HepG2 (cell line): ENCODE data around the gene RYR2. TPM values are rescaled to one million over a fixed set of nuclear protein-coding genes. Genes with fewer than 3 reads are reported as not detected.

ENCODE experiments used
- ATAC-seq: fragments of 200-7000 bp; cut with Tn5 transposase; 3 replicates; pipeline ENCODE4 v1.9.1; 2020; ENCODE audit warnings: mild to moderate bottlenecking, moderate library complexity
- BruUV-seq: library from RNA; stranded (reverse); fragments of 400-500 nt; replicated peaks from 2 replicates; lab custom pipeline; 2021; lab: Mats Ljungman, UMichigan
- CTCF ChIA-PET: fragments of 300-600 bp; formaldehyde crosslinking; extraction: SDS; loops from one replicate; lab custom pipeline; 2021; ENCODE audit warnings: low total read pairs, inconsistent platforms, low intra/inter-chr PET ratio; lab: Yijun Ruan, JAX
- POLR2A ChIA-PET: fragments of 350-600 bp; sonication (Branson Sonifier 250); formaldehyde crosslinking; loops from one replicate; lab custom pipeline; 2020; ENCODE audit warnings: antibody characterized with exemption, inconsistent platforms; lab: Yijun Ruan, JAX
- DNase-seq: peaks from one replicate; pipeline ENCODE4 v3.0.0-alpha.2; 2015; ENCODE audit warnings: low spot score
- FAIRE-seq: peaks from 3 replicates; lab custom pipeline; 2011; peaks lifted over from hg19 to GRCh38; lab: Jason Lieb, UNC
- H2AFZ ChIP-seq: one replicate; pipeline ENCODE4 v1.6.1; 2011; ENCODE audit warnings: low read length, inconsistent platforms
- H3K27ac ChIP-seq: fragments of 300-600 bp; 3 replicates; pipeline ENCODE4 v1.8.0; 2011; ENCODE audit warnings: mixed run types, mild to moderate bottlenecking, mixed read lengths, low read length, inconsistent platforms; ENCODE audit not compliant: insufficient read depth; ENCODE audit errors: extremely low read length
- H3K27me3 ChIP-seq, 2 experiments: fragments of 200-600 bp in 1 of 2; 2 replicates in 1 of 2; 3 replicates in 1 of 2; pipeline versions ENCODE4 v1.6.0 to v1.8.0; 2011; ENCODE audit warnings: low read length in 2 of 2, mild to moderate bottlenecking in 2 of 2, moderate library complexity in 2 of 2, inconsistent platforms in 1 of 2; ENCODE audit not compliant: insufficient read depth in 2 of 2, control insufficient read depth in 1 of 2
- H3K36me3 ChIP-seq, 2 experiments: fragments of 200-600 bp in 1 of 2; replicated peaks in 1 of 2; 2 replicates in 1 of 2; 3 replicates in 1 of 2; pipeline versions ENCODE4 v1.5.1 to v1.8.0; 2011; ENCODE audit warnings: low read length in 2 of 2, inconsistent platforms in 1 of 2; ENCODE audit not compliant: insufficient read depth in 2 of 2, control insufficient read depth in 1 of 2
- H3K4me1 ChIP-seq: 2 replicates; pipeline ENCODE4 v1.5.1; 2012; ENCODE audit warnings: low read length, inconsistent platforms; ENCODE audit not compliant: insufficient read depth
- H3K4me2 ChIP-seq: 2 replicates; pipeline ENCODE4 v1.6.0; 2011; ENCODE audit warnings: low read depth, low read length, inconsistent platforms
- H3K4me3 ChIP-seq, 3 experiments: fragments of 200-600 bp in 1 of 3; sonication (generic), shearing (Covaris generic) in 1 of 3; replicated peaks in 1 of 3; 2 replicates each; pipeline ENCODE4 v1.5.1; 2011 to 2016; ENCODE audit warnings: low read length in 3 of 3, inconsistent platforms in 2 of 3, low read depth in 2 of 3, mild to moderate bottlenecking in 2 of 3, control low read depth in 1 of 3, mixed read lengths in 1 of 3; ENCODE audit not compliant: insufficient read depth in 1 of 3
- H3K79me2 ChIP-seq: one replicate; pipeline ENCODE4 v1.6.1; 2011; ENCODE audit warnings: low read length, inconsistent platforms; ENCODE audit not compliant: insufficient read depth
- H3K9ac ChIP-seq: 2 replicates; pipeline ENCODE4 v1.6.0; 2011; ENCODE audit warnings: mild to moderate bottlenecking, low read depth, low read length, inconsistent platforms; ENCODE audit not compliant: insufficient read depth
- H3K9me3 ChIP-seq: 2 replicates; pipeline ENCODE4 v1.5.1; 2012; ENCODE audit warnings: mild to moderate bottlenecking, low read length
- H4K20me1 ChIP-seq: 2 replicates; pipeline ENCODE4 v1.6.0; 2011; ENCODE audit warnings: inconsistent platforms, mild to moderate bottlenecking, low read length, moderate library complexity; ENCODE audit not compliant: insufficient read depth
- ARID4A ChIP-seq: sonication (generic); formaldehyde crosslinking; IDR thresholded peaks from 2 replicates; pipeline ENCODE4 v1.5.0; 2020; ENCODE audit warnings: mild to moderate bottlenecking, missing genetic modification reagents, borderline replicate concordance
- DR1 ChIP-seq: sonication (generic); formaldehyde crosslinking; IDR thresholded peaks from 2 replicates; pipeline ENCODE4 v1.8.0; 2021; ENCODE audit warnings: mild to moderate bottlenecking, missing genetic modification reagents, inconsistent platforms
- E2F1 ChIP-seq: sonication (generic); formaldehyde crosslinking; IDR thresholded peaks from 2 replicates; pipeline ENCODE4 v1.5.0; 2020; ENCODE audit warnings: missing genetic modification reagents
- EP300 ChIP-seq, 3 experiments: sonication (generic) in 1 of 3; formaldehyde crosslinking in 1 of 3; IDR thresholded peaks; 2 replicates each; pipeline versions ENCODE4 v1.5.1 to v1.6.1; 2011 to 2020; ENCODE audit warnings: low read depth in 2 of 3, low read length in 2 of 3, borderline replicate concordance in 1 of 3, improper control_type of control experiment in 1 of 3, mild to moderate bottlenecking in 1 of 3, missing genetic modification reagents in 1 of 3, moderate library complexity in 1 of 3
- IRX3 ChIP-seq: sonication (generic); formaldehyde crosslinking; IDR thresholded peaks from 2 replicates; pipeline ENCODE4 v1.8.1; 2023; ENCODE audit warnings: mild to moderate bottlenecking, low read depth, missing genetic modification reagents, borderline replicate concordance
- KLF6 ChIP-seq: IDR thresholded peaks from 2 replicates; pipeline ENCODE4 v1.8.0; 2016; ENCODE audit warnings: missing biosample characterization, missing genetic modification reagents
- MTF2 ChIP-seq: sonication (generic); formaldehyde crosslinking; IDR thresholded peaks from 2 replicates; pipeline ENCODE4 v1.5.0; 2020; ENCODE audit warnings: missing genetic modification reagents, borderline replicate concordance
- MXI1 ChIP-seq: IDR thresholded peaks from 3 replicates; pipeline ENCODE4 v1.6.1; 2012; ENCODE audit warnings: low read depth, low read length, inconsistent platforms, borderline replicate concordance
- RXRB ChIP-seq: IDR thresholded peaks from 2 replicates; pipeline ENCODE4 v1.6.1; 2016; ENCODE audit warnings: borderline replicate concordance, missing genetic modification reagents, missing compliant biosample characterization
- ZBTB14 ChIP-seq: sonication (generic); formaldehyde crosslinking; IDR thresholded peaks from 2 replicates; pipeline ENCODE4 v1.4.0; 2020; ENCODE audit warnings: missing genetic modification reagents
- ZNF160 ChIP-seq: sonication (generic); formaldehyde crosslinking; IDR thresholded peaks from 2 replicates; pipeline ENCODE4 v1.8.0; 2022; ENCODE audit warnings: mild to moderate bottlenecking, inconsistent platforms, missing genetic modification reagents
- ZNF740 ChIP-seq: sonication (generic); formaldehyde crosslinking; IDR thresholded peaks from 2 replicates; pipeline ENCODE4 v1.4.0; 2020; ENCODE audit warnings: missing genetic modification reagents
- WGBS: methylation state at CpG from one replicate; pipeline ENCODE4 v1.1.6; 2017; ENCODE audit warnings: low lambda C conversion rate; 5-methylcytosine and 5-hydroxymethylcytosine counted together
- in situ Hi-C: cut with HindIII; loops from 2 replicates; pipeline ENCODE4 v1.10.0; 2017; ENCODE audit warnings: low pct_unique_long_range_greater_than_20kb; ENCODE audit not compliant: extremely low pct_ligation_motif_present
- intact Hi-C: fragments of 100-400 bp; cut with micrococcal nuclease; formaldehyde crosslinking; loops from one replicate; pipeline ENCODE4 v1.10.0; 2022; ENCODE audit not compliant: unreplicated experiment
- polyA plus RNA-seq, 8 experiments: library from polyadenylated mRNA; depleted of rRNA in 3 of 8; stranded (reverse) in 7 of 8; unstranded in 1 of 8; fragments of >200 nt; fragmentation: Illumina TruSeq in 4 of 8; extraction: Trizol in 4 of 8; gene quantifications; 2 replicates each; pipeline versions ENCODE4 v1.2.1 to v1.2.3, GENCODE V29; 2011 to 2016; ENCODE audit warnings: low read depth in 4 of 8, missing spikeins in 1 of 8, mixed read lengths in 1 of 8; ENCODE audit not compliant: insufficient read depth in 1 of 8
- total RNA-seq, 5 experiments: library from RNA; depleted of rRNA; stranded (reverse); fragments of >200 nt; fragmentation: Illumina TruSeq; extraction: Trizol; gene quantifications; 2 replicates each; pipeline ENCODE4 v1.2.3, GENCODE V29; 2016; ENCODE audit warnings: low read depth in 1 of 5

Gene RYR2
- total and polyA plus RNA-seq, 2 of the 13 experiments (the other 11 are each of a cell fraction or from before 2014, with no cell fraction given): not detected

- TF ChIP-seq ZNF740 (CRISPR knock-in tag): no peak
- no peak for TF ChIP-seq E2F1 (CRISPR knock-in tag)
- no peak for TF ChIP-seq ZNF160 (CRISPR knock-in tag)
- no peak for TF ChIP-seq MXI1
- TF ChIP-seq RXRB (CRISPR knock-in tag): no peak
- TF ChIP-seq MTF2 (CRISPR knock-in tag): no peak
- TF ChIP-seq DR1: no peak
- Histone ChIP-seq H3K4me3 (no peak overlapping the region), H2AFZ (no peak overlapping the region), H3K9ac (no peak overlapping the region), H3K9me3 (no peaks in the 10 kb centered on the region), H3K4me1 (no peaks in the 10 kb centered on the region), H3K79me2 (no peaks in the 10 kb centered on the region), H3K27me3 (no peaks in the 10 kb centered on the region; a peak in 1 of 5 replicates), H3K27ac (no peak overlapping the region), H4K20me1 (no peaks in the 10 kb centered on the region), H3K36me3 (no peaks in the 10 kb centered on the region), H3K4me2 (no peak overlapping the region)
- ChIA-PET POLR2A (no interaction called here), CTCF (no interaction called here)
- in situ Hi-C loops (no loop called here), intact Hi-C loops (no loop called here)
- BruUV-seq: no TSS peak
- no peak for ATAC-seq
- DNase-seq: no peak
- FAIRE-seq: no peak
Observed at GRCh38 chr1:237320890-237321289, 278.9 kb downstream of the RYR2 start.

GRCh38 chr1:237324226-237324625 lies 282.2 kb downstream of the RYR2 start:
- no peaks in the 10 kb centered on the region for H3K79me2 ChIP-seq
- POLR2A ChIA-PET: no interaction called here
- TF ChIP-seq ZBTB14: no peak
- TF ChIP-seq KLF6: no peak
- no peak for TF ChIP-seq ARID4A (CRISPR knock-in tag)
- no peak for TF ChIP-seq EP300 (IDR thresholded peaks at IDR 0.05; ENCODE audit: low read depth in 2 of 2, low read length in 2 of 2)
- no peak for TF ChIP-seq EP300 (CRISPR knock-in tag; IDR thresholded peaks at IDR 0.05; ENCODE audit: borderline replicate concordance)
- no peak for TF ChIP-seq IRX3 (CRISPR knock-in tag)

More at GRCh38 chr1:237324226-237324625, 282.2 kb downstream of the RYR2 start:
- Histone ChIP-seq H3K9ac (no peak overlapping the region), H2AFZ (no peak overlapping the region), H3K4me3 (no peak overlapping the region), H3K9me3 (no peaks in the 10 kb centered on the region), H3K4me1 (no peaks in the 10 kb centered on the region), H3K4me2 (no peak overlapping the region), H3K36me3 (no peaks in the 10 kb centered on the region), H3K27me3 (no peaks in the 10 kb centered on the region; a peak in 1 of 5 replicates), H3K27ac (no peak overlapping the region), H4K20me1 (no peaks in the 10 kb centered on the region)
- WGBS: 0% methylated on average over 3 of the region's 3 CpGs
- ATAC-seq: no peak
- no peak for DNase-seq
- intact Hi-C loops (no loop called here), in situ Hi-C loops (no loop called here)
- no peak for FAIRE-seq
- CTCF ChIA-PET: no interaction called here
- BruUV-seq: no TSS peak
